ENCODE results near the gene ZACN.

GRCh38 chr17:76051561-76051960, 27.4 kb upstream of the ZACN start:
- no peak for TF ChIP-seq EP300 (conservative IDR thresholded peaks at IDR 0.05; ENCODE audit: poor library complexity, severe bottlenecking)
- no peak for TF ChIP-seq CTCF (IDR thresholded peaks at IDR 0.05; ENCODE audit: poor library complexity, severe bottlenecking)
- no peak for TF ChIP-seq REST (IDR thresholded peaks at IDR 0.05; ENCODE audit: borderline replicate concordance)
- TF ChIP-seq EZH2 (IDR thresholded peaks at IDR 0.05; ENCODE audit: borderline replicate concordance, insufficient read depth, low read length, poor library complexity, severe bottlenecking) = no peak
- no peak for TF ChIP-seq POLR2AphosphoS5 (IDR thresholded peaks at IDR 0.05)
- TF ChIP-seq RAD21 (conservative IDR thresholded peaks at IDR 0.05) = no peak
- no peak for TF ChIP-seq TAF1 (IDR thresholded peaks at IDR 0.05; ENCODE audit: low read depth)
- no peak for TF ChIP-seq SMC3 (conservative IDR thresholded peaks at IDR 0.05; ENCODE audit: poor library complexity)

Data from neural cell (in vitro differentiated cells).